Putamen (tissue), 1 donor: ENCODE results near the gene IQGAP3.

Experiments used
- DNase-seq: peaks from one replicate; pipeline ENCODE4 v3.0.0-alpha.2; 2016; ENCODE audit warnings: low spot score

IQGAP3 gene

DNA sequence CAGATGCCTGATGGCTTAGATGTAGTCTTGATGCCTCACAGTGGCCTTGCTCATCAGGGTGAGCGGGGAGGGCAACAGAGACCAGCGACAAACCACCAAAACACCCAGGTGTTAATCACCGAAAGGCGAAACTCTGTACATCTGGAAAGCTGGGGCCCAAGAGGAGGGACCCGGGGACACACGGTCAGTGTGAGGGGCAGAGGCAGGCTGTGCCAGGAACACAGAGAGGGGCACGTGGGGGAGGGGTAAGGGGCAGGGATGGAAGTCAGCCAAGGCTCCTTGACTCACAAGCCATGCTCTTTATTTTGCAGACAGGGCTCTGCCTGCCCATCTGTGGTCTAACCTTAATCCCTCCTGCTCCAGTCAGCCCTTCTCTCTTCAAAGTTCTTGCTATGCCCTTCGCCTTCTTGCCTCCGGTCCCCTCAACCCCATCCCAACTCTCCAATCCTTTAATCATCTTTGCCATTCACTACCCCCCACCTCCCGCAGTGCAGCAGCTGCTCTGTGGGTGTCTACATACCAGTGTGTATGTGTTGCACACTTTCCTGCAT, 76.1 kb downstream of the IQGAP3 start:
- DNase-seq, result no peak

DNA sequence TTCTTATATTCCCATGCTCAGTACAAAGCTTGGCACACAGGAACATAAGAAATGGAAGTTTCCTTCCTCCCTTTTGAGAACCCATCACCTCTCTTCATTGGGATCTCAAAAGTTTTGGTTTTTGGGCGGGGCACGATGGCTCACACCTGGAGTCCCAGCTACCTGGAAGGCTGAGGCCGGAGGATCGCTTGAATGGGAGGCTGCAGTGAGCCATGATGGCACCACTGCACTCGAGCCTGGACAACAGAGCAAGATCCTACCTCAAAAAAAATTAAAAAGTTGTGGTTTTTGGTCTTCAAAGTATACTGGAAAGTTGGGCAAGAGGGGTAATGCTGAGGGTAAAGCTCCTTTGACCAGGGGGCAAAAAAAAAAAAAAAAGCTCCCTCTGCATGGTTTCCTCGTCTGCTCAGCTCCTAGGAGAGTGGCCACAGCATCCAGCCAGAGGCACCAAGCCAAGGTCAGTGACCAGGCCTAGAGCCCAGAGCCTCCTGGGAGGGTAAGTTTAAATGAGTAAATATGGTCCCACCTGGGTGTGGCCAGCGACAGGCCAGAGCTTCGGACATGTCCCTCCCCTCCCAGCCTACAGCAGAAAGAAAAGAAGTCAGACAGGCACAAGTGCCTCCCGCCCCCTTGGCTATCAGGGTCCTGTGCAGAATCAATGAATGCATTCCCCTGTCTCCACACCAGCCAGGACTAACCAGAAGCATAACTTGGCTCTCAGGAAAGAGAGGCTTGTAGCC, 76.8 kb downstream of the IQGAP3 start:
- no peak for DNase-seq

- DNase-seq, result no peak
Observed at GRCh38 chr1:156494309-156494895, 78.0 kb downstream of the IQGAP3 start.

DNA sequence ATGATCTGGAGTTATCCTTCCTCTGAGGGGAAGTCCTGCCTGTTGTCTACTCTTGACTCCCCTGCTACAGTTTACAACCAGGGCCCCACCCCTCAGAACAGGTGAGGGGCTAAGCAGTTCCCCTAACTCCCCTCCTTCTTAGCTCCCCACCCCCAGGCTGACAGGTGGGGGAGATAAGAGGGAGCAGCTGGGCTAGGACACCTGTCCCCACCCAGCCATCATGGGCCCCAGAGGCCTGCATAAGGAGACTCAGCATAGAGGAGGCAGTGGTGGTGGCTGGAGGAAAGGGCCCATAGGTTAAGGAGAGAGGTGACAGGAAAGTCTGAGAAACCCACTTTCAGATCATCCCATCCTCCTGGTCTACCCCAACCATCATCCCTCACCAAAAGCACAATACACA, 78.6 kb downstream of the IQGAP3 start:
- no peak for DNase-seq

GRCh38 chr1:156493154-156493631, 79.2 kb downstream of the IQGAP3 start:
- DNase-seq, result no peak

DNA sequence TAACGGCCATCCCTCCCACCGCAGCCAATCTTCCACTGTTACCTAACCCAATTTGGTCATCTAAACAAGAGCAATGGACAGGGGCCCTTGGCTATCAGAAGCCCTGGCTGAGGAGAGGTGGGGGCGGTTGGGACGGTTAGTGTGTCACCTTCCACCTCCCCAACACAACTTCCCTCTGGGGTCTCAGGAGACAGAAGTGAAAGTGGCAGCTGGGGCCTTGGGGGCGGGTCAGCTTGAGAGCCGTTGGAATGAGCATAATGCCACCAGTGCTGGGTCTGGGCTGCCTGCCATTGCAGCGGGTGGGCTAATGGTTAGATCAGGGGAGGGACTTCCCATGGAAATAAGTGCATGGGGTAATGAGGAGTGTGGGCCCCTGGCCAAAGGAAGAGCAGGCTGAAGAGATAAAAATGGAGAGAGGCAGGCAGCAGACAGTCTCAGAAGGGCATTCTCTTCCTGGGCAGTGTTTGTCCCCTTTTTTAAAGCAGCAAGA, 79.7 kb downstream of the IQGAP3 start:
- no peak for DNase-seq

DNA sequence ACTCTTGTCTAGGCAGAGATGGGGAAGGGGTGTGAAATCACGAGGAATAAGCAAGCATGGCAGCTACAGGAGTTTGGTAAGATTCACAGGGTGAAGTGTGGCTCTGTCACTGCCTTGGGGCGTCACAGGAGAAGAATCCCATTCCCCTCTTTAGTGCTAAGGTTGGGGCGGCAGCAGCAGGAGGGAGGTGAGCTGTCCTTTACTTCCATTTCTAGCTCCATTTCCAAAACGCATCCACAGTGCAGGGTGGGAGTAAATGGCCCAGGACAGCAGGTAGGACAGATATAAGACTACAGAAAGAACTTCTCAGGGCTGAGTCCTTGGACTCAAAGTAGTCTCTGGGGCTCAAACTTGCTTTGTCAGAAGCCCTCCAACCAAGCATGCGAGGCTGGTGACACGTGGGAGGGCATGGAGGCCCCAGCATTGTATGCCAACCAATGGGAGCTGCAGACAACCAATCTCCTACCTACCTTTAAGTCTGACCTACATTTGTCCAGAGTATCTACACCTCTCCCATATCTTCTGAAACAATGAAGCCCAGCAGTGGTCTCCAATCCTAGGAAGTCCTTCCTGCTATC, 80.3 kb downstream of the IQGAP3 start:
- DNase-seq, result no peak

- DNase-seq, result no peak
Observed at GRCh38 chr1:156491151-156491949, 81.0 kb downstream of the IQGAP3 start.

DNA sequence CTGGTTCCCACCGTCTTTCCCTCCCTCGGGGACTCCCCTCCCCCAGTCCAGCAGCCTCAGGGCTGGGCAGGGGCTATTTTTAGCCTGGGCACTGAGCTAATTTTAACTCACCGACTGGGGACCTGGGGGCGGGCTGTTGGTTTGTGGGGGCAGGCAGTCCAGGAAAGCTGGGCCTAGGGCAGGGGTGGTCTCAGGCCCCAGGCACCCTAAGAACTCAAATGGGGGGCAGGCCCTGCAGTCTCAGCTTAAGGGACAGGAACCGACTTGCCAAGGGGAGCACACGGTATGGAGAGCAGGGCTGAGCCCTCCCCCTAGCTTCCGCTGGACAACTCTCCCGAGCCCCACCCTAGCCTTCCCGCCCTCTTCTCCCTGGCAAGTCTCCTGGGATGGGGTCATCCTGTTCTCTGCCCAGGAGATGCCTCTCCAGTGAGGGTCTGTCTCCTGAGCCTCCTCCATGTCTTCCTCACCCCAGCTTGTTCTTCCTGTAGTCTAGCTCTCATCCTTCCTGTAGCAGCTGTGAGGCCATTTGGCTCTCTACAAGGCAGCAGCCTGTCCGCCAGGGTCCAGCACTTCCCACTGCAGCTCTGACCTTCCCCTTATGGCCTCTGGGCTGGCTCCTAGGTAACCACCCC, 81.8 kb downstream of the IQGAP3 start:
- DNase-seq, result no peak

GRCh38 chr1:156489935-156490293, 82.5 kb downstream of the IQGAP3 start:
- DNase-seq, result no peak

DNA sequence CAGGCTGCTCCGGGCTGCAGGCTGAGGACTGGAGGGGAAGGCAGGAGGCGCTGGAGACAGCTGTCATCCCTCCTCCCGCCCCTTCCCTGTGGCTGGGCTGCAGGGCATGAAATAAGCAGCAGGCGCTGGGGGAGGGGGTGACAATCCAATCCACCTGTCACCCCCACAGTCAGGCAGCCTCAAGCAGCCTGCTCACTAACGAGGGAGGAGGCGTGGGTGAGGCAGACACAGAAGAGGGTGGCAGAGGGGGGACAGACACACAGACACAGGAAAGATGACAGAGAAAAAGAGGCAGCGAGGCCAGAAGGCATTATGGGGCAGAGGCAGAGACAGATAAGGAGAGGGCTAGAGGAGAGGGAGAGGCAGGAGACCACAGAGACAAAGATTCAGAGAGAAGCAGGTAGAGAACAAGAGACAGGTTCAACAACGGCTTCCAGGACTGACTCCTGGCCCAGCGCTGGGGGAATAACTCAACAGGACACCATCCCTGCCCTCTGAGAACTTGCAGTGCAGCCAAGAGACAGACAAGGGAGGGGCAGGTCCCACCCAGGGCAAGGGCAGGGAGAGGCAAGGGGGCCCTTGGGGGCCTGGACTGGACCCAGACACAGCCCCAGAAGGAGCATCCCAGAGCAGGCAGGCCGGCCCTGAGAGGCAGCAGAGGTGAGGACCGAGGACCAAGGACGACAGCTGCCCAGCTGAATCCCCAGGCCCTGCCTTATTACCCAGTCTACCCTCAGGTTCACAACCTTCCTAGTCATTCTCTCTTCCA, 83.0 kb downstream of the IQGAP3 start:
- peak; percentile 82 for DNase-seq

DNA sequence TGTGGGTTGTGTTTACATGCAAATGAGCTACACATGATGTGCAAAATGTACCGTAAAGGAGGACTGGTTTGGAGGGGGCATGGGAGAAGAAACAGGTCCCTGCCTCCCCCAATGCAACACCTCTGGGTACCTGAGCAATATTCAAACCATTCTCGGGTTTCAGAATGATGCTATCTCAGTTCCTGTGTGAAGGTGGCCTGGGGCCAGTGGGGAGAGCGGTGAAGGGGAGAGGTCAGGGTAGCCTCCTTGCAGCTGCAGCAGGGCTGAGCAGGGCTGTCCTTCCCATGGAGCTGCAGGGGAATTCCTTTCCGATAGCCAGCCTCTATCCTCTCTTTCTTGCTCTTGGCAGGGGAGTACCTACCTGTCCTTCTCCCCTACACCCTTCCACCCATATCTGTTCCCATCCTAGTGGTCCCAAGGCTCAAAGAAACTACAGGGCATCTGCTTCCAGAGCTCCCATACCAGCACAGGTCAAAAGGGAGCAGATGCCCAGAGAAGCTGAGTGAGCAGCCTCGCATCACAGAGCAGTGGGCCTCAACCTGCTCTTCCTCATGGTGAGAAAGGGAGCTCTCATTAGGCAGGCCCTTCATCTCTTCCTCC, 83.7 kb downstream of the IQGAP3 start:
- DNase-seq, result no peak

- DNase-seq, result no peak
Observed at GRCh38 chr1:156487862-156488261, 84.5 kb downstream of the IQGAP3 start.

GRCh38 chr1:156486421-156487344, 85.7 kb downstream of the IQGAP3 start:
- peak; percentile 87 for DNase-seq

DNA sequence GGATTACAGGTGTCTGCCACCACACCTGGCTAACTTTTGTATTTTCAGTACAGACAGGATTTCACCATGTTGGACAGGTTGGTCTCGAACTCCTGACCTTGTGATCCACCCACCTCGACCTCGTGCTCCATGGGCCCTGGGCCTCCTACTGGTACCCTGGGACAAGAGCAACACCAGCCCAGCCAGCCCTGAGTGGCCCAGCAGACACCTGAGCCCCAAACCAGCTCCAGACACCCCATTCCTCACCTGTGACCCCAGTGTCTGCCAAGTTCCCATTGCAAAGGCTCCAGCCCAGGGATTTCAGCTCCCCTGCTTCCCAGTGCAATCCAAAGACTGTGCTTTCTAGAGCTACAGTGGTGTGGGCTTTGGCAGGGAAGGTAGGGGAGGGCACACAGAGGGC, 86.4 kb downstream of the IQGAP3 start:
- DNase-seq, result no peak

- DNase-seq, result no peak
Observed at GRCh38 chr1:156484480-156485058, 87.8 kb downstream of the IQGAP3 start.

DNA sequence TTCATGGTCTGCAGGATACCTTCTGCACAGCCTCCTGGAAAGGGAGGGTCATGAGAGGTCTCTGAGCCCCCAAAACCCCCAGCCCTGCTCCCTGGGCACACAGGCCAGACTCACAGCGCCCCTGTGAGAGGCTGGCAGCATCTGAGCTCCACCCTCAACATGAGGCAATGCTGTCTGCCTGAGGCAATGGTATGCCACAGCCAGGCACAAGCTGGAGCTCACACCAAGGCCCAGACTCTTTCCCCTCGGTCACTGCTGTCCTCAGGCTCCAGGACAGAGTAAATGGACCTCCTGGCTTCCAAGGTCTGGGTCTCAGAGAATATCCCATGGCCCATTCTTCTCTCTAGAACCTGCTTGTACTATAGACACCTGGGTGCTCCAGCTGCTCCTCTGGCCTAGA, 89.0 kb downstream of the IQGAP3 start:
- DNase-seq, result no peak

DNA sequence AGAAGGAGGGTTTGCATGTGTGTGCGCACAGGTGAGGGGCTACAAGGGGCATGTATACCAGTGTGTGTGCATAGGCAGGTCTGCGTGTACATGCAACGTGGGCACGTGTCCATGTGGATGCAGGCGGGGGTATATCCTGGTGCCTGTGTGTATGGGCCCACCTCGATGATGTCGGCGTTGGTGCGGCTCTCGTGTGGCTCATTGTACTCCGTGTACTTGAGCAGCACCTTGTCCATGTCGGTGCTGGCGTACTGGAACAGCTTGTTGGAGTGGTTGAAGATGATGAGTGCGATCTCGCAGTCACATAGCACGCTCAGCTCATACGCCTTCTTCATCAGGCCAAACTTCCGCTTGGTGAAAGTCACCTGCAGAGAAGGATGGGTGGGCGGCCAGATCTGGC, 90.1 kb downstream of the IQGAP3 start:
- no peak for DNase-seq

GRCh38 chr1:156481527-156481926, 90.8 kb downstream of the IQGAP3 start:
- no peak for DNase-seq
